Retina (tissue), 1 donor: ENCODE results near the gene UBL4A.
A peak's percentile ranks its signal among the peaks of the same experiment; 100 is the strongest.

Experiments
- DNase-seq: peaks from one replicate; pipeline ENCODE4 v3.0.0-alpha.2; 2016

UBL4A gene

DNA sequence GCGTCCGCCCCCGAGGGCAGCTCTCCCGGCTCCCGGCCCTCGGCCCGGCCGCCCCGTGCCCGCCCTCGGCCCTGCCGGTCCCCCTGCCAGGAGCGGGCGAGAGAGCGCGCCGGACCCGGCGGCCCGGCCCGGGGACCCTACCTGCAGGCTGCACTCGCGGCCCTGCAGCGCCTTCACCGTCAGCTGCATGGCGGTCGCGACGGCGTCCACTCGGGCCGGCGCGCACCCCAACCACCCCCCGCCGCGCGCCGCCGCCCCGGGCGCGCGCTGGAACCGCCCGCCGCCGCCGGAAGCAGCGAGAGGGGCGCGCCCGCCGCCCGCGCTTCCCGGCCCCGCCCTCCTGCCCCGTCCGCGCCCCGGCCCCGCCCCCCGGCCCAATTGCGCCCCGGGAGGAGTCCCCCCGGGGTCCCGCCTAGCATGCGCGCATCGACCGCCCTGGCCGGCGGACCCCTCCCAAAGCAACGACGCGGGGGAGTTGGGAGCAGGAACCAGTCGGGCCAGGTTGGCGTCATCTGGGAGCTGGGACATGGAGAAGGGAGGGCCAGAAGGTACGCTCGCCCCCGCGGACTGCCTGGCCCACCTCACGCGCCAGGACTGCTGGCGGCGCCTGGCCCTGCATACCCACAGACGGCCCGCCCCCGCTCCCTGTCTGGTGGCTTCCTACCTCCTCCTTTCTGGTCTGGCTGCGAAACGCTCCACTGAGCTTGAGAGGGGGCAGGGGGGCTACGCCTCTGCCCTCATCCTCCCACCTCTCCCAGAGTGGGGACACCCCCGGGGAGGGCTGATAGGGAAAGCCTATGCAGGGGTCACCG lies at the start of gene UBL4A:
Gene UBL4A (minus strand): TSS at position 220 of the 812 bp plus-strand sequence. CDS start 31 bp downstream, at position 189.
- peak; percentile 69 for DNase-seq

DNA sequence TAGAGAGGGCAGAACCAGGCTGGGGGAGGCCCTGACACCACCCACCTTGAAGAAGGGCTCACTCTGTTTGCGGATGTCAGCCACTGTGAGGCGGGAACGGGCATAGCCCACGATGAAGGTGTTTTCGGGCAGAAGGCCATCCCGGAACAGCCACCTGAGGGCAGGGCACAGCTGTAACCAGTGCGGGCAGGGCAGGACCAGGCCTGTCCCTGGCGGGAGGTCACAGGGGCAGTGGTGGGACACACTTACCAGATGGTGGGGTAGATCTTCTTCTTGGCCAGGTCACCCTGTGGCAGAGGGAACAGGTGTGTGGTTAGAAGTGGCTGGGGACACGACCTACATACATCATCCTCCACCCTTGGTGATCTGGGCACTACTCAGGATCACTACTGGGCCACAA lies 49.5 kb upstream of the UBL4A start:
- no peak for DNase-seq

DNA sequence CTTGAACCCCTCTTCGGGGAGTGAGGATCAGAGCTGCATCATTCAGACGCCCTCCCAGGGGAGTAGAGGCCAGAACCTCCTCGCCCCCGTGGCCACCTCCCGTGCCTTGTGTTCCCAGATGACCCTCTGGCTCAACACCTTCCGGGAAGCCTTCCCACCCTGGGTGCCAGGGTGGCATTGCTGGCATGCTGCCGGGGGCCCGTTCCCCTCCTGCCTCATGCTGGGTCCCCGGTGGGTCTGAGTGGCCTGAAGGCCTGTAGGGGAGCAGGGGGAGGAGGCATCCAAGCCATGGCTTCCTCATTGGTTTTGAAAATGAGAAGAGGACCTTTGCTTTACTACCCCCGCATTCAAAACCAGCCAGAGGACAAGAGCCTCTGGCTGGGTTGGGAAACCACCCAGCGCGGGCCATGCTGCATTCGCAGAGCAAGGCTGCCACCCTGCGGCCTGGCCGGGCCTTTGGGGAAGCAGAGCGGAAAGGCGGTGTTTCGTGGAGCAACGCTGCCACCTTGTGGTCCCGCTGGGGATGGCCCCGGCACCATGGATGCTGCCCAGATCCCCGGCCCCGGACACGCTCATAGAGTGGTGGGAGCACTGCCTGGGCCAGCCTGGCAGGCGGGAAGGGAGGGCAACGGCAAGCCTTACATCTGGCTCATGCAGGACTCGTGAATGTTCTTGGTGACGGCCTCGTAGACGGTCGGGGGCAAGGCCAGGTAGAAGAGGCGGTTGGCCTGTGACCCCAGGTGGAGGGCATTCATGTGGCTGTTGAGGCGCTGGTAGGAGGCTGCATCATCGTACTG lies 48.3 kb upstream of the UBL4A start:
- DNase-seq: peak; percentile 86

DNA sequence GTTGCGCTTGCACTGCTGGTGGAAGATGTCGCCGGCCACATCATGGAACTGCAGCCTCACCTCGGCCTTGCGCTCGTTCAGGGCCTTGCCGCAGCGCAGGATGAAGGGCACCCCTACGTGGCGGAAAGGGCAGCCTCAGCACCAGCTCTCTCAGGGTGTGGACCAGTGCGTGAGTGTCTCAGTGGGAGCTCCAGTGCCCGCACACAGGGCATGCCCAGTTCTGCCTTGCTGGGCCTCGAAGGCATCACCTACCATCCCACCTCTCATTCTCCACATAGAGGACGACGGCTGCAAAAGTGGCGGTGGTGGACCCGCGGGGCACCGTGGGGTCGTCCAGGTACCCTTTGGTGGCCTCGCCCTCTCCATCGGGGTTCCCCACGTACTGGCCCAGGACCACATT lies 46.3 kb upstream of the UBL4A start:
- no peak for DNase-seq

DNA sequence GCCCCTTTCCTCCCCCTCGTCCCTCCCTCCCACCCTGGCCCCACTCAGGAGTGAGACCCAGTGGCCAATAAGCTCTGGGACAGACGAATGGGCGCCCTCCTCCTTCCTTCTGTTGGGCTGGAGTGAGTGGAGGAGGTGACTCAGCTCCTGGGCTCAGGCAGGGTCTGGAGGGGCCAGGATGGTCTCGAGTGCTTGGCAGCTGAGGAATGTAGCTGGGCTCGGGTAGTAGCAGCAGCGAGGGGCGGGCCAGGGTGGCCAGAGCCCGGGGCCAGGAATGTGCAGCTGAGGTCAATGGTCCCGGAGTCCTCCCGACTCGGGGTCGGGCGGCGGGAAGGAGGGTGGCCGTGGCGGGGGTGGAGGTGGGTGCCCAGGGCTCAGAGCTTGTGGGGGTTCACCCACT lies 45.2 kb upstream of the UBL4A start:
- no peak for DNase-seq

DNA sequence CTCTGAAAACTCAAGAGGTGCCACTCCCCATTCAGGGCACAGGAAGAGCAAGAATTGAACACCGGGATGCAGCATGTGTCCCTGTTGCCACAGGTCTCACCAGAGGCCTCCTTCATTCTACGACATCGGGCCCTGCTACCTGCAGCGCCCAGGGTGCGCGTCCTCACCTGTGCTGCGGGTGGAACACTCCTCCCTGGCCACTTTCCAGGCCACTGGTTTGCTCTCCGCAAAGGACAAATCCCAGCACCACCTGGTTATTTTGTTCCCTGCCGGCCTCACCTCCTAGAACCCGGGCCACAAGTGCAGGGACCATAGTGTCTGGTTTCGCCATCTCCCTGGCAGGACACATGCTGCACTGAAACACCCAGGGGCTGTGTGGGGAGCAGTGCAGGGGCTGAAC lies 43.9 kb upstream of the UBL4A start:
- no peak for DNase-seq

DNA sequence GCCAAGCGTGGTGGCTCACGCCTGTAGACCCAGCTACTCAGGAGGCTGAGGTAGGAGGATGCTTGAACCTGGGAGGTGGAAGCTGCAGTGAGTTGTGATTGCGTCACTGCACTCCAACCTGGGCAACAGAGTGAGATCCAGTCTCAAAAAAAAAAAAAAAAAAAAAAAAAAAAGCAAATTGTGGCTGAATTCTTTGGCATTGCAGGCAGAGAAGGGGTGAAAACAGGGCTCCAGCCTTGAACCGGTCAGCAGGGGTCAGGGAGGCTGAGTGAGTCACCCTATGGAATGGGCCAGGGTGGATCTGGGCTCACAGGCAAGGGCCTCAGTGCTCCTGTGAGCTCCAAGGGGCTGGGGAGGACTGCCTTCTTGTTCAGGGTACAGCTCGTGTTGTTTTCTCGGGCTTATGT lies 42.8 kb upstream of the UBL4A start:
- no peak for DNase-seq

DNA sequence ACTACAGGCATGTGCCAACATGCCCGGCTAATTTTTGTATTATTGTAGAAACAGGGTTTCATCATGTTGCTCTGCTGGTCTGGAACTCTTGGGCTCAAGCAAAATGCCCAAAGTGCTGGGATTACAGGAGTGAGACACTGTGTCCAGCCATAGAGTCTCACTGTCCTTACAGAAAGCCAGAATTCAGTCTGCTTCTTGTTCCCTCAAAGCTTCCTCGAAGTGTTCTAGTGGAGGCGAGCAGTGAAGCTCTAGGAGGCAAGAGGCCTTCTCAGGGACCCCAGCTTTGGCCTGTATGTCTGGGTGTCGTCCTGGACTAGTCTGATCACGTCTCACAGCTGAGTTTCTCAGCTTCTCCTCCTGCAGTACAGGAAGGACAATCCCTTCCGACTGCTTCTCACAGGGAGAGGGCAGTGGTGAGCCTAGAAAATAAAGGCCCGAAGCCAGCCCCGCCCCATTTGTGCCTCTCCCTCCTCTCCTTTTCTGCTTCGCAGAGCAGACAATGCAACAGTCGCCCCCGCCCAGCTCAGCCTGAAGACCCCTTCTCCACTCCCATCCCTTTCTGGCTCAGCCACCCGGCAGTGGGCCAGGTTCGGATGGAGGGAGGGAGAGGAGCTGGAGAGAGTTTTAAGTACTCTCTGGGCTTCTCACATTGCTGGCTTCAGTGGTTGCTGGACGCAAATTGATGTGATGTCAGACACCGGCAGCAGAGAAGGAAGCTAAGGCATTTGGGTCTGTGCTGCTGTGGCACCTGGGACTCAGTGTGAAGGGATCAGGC lies 40.7 kb upstream of the UBL4A start:
- peak; percentile 84 for DNase-seq

DNA sequence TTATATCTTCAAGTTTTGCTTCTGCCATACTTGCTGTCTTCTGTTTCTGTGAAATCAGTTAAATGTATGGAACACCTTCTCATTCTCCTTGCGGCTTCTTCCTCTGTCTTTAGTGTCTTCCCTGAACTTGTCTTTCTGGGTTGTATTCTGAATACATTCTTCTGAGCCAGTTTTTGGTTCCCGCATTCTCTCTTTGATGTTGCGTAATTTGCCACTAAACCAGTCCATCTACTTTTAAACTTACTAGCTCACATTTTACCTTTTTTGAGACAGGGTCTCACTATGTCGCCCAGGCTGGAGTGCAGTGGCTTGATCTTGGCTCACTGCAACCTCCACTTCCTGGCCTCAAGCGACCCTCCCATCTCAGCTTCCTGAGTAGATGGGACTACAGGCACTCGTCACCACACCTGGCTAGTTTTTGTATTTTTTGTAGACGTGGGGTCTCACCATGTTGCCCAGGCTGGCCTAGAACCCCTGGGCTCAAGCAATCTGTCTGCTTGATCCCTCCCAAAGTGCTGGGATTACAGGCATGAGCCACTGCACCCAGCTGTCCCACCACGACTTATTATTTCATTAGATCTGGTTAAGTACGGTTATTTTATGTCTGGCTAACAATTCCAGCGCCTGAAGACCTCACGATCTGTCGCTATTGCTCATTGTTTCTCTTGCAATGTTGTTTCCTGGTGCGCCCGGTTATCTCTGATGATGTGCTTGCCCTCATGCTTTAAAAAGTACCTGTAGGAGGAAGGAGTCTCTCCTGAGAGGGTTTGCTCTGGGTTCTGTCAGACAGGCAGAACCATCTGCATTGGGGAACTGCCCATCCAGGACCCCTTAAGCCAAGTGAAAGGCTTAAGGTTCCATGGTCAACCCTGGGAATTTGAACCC lies 39.4 kb upstream of the UBL4A start:
- DNase-seq: no peak

DNA sequence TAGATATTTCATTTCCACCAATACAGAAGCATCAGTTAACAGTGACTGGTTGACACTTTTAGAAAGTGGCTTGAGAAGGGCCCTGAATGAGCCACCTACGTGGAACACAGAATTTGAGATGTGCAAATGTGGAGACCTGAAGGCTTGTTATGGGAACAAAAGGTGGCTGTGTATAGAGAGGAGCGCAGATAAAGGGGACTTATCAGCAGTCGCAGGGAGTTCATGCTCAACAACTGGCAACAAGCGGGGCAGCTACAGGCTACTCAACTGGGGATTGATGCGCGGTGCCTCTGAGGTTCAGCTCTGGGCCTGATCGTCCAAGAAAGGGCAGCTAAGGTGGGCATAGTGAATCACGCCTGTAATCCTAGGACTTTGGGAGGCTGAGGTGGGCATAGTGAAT lies 33.0 kb upstream of the UBL4A start:
- no peak for DNase-seq

DNA sequence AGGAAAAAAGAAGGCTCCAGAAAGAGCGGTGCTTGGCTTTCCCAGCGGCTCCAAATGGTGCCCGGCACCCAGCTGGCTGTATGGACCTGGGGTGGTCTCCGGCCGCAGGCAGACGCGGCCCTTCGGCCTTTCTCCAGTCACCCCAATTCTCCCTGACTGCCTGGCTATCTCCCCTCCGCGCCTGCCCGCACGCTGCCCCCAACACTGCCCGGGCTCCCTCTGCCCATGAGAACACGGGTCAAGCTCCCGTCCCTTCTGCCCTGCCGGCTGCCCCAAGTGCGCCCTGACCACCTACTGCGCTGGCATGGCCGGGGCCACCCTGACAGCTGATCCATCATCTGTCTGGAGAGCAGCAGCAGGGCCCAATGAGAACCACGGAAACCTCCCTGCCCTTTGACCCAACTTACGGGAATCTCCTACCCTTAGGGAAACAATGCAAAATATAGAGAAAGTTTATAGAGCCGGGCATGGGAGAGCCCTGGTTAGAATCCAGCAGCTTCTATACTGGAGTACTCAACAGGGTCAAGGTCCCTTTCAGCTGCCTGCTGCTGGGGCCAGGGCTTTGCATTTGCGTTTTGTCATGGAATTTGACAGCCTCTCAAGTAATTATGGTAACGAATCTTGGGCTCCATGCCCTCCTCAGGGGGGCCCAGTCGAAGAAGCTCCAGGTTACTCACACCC lies 30.8 kb upstream of the UBL4A start:
- DNase-seq: peak; percentile 51

DNA sequence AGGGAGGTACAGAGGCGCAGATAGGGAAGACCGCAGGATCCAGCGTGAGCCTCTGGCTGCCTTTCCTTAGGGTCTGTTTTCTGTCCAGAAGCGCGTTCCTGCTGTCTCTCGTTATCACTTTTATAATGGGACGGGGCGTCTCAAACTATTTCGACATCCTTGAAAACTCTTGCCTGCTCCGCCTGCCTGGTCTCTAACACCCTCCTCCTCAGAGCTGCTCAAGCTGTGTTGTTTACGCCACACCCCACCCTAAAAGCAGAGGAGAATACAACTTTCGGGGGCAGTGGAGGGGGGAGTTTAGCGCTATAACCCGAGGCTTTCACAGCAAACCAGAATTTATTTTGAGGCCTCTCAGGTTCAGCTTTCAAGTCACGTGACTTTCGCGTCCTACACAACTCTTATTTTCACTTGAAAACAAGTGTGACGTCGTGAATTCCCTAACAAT lies 30.3 kb upstream of the UBL4A start:
- DNase-seq: no peak

DNA sequence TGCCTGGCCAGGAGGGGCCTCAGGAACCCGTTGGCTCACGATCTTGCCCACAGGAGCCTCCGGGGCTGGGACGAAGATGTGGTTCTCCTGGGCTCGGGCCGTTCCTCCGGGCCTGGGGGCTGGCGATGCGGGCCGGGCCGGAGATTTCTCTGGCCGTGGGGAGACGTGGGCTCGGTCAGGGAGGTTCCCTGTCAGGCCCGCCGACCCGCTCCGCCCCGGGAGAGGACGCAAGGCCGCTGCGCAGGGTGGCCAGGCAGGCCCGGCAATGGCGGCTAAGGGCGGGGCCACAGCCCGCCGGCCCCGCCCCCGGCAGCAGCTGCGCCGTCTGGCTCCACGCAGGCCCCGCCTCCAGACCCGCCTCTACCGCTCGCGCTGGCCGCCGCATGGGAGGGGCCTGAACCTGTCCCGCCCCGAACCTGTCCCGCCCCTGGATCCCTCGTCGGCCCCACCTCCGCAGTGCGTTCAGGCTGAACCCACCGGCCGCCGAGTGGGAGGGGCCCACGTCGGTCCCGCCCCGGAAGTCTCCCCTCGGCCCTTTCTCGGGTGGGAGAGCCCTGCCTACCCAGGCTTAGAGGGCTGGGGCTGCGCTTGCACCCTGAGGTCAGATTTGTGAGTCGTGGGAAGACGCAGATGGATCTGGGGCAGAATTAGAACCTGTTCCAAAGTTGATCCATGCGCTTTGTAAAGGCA lies 29.7 kb upstream of the UBL4A start, which contains the start of gene FAM3A:
Gene FAM3A (minus strand): TSS at position 267 of the 690 bp plus-strand sequence. CDS start 460 bp downstream, outside the sequence.
- peak; percentile 89 for DNase-seq

DNA sequence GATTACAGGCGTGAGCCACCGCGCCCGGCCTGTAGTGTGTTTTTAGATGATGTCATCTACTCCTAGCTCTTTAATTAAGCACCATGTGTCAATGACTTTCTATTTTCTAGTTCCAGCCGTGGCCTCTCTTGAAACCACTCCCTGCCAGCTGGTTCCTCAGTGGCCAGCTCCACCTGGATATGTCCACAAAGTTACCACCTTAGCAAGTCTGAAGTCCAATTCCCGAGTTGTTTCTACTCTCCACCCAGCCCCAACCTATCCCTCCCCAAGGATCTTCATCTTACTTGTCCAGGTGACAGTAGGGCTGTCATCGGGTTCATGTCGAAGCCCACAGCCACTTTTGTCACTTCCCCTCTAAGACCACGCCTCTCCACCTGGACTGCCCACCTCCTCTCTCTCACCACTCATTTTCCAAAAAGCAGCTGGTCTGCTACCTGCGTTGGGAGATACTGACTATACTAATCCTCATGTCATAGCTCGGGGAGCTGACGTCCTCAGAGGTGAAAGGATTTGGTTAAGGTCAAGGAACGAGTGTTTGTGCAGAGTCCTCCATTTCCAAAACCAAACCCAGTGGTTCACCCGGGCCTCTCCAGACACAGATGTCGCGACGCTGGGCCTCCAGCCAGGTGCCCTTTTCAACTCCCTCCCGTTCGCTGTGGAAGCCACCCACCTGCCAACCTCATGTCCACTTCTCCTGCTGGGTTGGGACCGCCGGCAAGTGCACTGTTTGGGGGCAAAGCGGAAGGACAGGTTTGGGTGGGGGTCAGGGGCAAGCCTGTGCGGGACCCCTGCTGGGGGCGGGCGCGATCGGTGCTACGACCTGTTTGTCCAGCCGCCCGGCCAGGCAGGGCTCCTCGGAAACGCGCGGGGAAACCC lies 28.9 kb upstream of the UBL4A start:
- DNase-seq: no peak

DNA sequence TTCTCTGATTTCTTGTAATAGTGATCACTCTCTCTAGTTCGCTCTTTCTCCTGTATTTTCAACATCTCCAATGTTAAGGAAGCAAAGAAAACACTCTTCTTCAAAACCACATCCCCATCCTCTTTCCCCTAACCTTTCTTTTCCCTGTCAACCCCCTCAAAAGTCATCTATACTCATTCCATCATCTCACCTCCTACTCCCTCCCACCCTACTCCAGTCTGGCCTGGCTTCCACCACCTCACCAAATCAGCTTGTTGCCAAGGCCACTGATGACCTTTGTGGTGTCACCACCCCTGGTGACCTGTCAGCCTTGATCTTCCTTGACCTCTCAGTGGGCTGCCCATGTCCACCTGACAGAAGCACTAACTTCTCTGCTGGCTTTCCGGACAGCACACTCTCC lies 27.3 kb upstream of the UBL4A start:
- DNase-seq: no peak

DNA sequence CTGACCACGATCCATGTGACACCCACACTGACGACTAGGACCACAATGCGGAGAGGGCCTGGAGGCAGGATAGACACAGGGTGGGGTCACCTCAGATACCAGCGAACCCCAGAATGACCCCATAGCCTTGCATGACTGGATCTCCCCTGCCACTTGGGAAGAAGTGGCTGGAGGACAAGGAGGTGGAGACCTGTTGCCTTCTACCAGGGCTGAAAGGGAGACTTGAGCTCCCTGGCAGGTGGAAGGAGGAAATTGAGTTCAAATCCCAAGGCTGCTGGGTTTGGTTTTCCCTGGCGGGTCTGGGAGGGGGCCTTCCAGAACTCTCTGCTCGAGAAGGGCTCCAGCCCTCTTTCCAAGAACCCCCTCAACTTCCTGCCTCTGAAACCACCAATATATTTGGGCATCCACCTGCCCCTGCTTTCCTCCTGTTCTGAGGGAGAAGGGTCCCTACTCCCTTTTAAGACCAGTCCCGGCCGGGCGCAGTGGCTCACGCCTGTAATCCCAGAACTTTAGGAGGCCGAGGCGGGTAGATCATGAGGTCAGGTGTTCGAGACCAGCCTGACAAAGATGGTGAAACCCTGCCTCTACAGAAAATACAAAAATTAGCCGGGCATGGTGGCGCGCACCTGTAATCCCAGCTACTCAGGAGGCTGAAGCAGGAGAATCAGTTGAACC lies 26.6 kb upstream of the UBL4A start:
- no peak for DNase-seq

DNA sequence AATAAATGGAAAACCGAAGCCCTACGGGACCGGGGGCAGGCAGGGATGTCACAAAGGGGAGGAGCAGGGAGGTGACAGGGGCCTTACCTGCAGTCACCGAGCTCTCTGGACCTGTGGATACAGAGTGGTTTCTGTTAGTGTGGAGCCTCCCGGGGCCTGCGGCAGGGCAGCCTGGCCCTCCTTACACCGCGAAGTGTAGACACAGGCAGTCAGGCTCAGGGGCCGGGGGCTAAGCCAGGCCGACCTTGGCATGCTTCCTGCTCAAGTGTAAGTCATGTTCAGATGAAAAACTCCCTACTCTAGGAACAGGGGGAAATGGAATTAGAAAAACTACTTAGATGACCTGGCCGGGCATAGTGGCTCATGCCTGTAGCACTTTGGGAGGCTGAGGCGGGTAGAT lies 25.3 kb upstream of the UBL4A start:
- DNase-seq: no peak

DNA sequence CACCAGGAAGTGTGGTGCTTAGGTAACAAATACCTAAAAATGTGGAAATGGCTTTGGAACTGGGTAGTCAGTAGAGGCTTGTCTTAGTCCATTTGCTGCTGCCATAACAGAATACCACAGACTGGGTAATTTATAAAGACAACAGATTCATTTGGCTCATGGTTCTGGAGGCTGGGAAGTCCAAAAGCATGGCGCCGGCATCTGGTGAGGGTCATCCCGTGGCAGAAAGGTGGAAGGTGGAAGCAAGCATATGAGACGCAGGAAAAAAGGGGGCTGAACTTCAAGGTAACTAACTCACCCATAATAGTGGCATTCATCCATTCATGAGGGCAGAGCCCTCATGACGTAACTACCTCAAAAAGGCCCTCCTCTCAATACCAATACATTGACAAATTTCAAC lies 23.0 kb upstream of the UBL4A start:
- DNase-seq: no peak

DNA sequence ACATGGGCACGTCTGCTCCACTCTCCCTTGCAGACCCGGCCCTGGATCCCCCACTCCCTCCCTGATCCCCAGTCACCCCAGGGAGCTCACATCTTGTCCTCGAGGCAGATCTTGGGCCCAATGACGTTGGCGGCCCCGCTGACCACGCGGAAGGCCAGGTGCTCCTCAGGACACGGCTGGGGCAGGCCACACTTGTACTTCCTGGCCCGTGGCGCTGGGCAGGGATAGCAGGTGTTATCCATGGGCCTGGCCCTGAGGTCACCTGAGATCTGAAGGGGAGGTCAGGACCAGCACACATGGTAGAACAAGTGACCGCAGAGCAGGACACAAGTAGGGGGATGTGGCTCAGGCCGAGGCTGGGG lies 21.9 kb upstream of the UBL4A start:
- DNase-seq: no peak
